ENCODE results near the gene THOP1.
"Not testable (repeated sequence)": the region's sequence is repeated elsewhere in the genome, so short reads cannot be mapped to it uniquely, and the experiment has no call there.

Gene THOP1

DNA sequence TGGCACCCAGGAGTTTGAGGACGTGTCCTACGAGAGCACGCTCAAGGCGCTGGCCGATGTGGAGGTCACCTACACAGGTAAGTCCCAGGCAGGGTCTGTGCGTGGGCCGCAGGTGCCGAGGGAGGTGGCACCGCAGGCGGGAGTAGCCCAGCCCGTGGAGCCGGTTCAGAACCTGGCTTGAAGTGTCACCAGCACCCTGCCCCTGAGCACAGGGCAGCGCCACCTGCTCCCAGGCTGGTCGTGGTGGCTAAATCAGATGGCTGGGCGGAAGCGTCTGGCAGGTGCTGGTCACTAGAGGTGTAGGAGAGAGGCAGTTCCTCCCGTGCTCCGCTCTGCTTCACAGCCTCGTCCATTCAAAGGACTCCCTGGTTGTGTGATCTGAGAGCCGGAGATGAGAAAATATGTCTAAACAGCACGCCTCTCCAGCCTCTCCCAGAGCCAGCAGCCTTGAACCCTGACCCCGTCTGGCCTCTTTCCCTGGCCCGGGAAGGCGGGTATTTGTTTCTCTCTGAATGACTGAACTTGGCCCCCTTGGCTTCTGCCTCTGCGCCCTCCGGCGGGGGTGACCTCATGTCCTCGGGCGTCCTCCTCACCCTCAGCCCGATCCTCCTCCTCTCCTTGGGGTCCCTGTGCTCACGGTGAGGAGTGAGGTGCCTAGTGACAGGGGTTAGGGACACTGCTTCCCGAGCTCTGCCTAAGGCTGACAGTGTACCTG, 5.4 kb downstream of the THOP1 start:
- TF ChIP-seq, protein P1, sequence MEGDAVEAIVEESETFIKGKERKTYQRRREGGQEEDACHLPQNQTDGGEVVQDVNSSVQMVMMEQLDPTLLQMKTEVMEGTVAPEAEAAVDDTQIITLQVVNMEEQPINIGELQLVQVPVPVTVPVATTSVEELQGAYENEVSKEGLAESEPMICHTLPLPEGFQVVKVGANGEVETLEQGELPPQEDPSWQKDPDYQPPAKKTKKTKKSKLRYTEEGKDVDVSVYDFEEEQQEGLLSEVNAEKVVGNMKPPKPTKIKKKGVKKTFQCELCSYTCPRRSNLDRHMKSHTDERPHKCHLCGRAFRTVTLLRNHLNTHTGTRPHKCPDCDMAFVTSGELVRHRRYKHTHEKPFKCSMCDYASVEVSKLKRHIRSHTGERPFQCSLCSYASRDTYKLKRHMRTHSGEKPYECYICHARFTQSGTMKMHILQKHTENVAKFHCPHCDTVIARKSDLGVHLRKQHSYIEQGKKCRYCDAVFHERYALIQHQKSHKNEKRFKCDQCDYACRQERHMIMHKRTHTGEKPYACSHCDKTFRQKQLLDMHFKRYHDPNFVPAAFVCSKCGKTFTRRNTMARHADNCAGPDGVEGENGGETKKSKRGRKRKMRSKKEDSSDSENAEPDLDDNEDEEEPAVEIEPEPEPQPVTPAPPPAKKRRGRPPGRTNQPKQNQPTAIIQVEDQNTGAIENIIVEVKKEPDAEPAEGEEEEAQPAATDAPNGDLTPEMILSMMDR (IDR thresholded peaks at IDR 0.05; ENCODE audit: poor library complexity, severe bottlenecking): no peak
- DNase-seq (ENCODE audit: low spot score) (no peak), ATAC-seq (ENCODE audit: low read depth) (no peak)
- H3K27ac ChIP-seq (ENCODE audit: poor library complexity, severe bottlenecking): no peak overlapping the region
- H3K4me1 ChIP-seq (ENCODE audit: insufficient read depth, poor library complexity, severe bottlenecking): no peaks in the 10 kb centered on the region
- H3K27me3 ChIP-seq (ENCODE audit: insufficient read depth, poor library complexity, severe bottlenecking): no peaks in the 10 kb centered on the region
- H3K36me3 ChIP-seq (ENCODE audit: low read depth): peaks cover 42% of the 10 kb centered on the region
- no peak overlapping the region for H3K4me3 ChIP-seq (ENCODE audit: severe bottlenecking)
- H3K9me3 ChIP-seq (ENCODE audit: severe bottlenecking): no peaks in the 10 kb centered on the region

DNA sequence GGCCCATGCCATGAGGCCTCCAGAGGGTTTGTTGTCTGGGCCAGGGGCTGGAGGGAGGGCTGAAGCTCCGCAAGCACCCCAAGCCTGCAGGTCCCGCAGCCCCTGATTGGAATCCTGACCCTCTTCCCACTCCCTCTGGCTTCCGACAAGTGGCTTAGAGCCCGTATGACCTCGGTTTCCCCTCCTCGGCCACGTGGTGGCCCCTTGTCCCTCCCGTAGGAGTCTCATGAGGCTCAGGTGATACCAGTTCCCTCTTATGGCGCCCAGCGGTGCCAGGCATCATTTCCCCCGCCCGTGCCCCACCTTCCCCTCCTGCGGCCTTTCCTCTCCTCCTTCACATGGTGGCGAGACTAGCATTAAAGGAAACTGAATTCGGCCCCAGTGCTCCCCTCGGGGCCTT, 6.1 kb downstream of the THOP1 start:
- ATAC-seq (ENCODE audit: low read depth): no peak
- no peak overlapping the region for H3K4me3 ChIP-seq (ENCODE audit: severe bottlenecking)
- peaks cover 46% of the 10 kb centered on the region for H3K36me3 ChIP-seq (ENCODE audit: low read depth)
- no peak for DNase-seq (ENCODE audit: low spot score)
- H3K9me3 ChIP-seq (ENCODE audit: severe bottlenecking): no peaks in the 10 kb centered on the region
- H3K27me3 ChIP-seq (ENCODE audit: insufficient read depth, poor library complexity, severe bottlenecking): no peaks in the 10 kb centered on the region
- H3K27ac ChIP-seq (ENCODE audit: poor library complexity, severe bottlenecking): no peak overlapping the region
- no peaks in the 10 kb centered on the region for H3K4me1 ChIP-seq (ENCODE audit: insufficient read depth, poor library complexity, severe bottlenecking)
- TF ChIP-seq, protein P1 (IDR thresholded peaks at IDR 0.05; ENCODE audit: poor library complexity, severe bottlenecking): no peak

DNA sequence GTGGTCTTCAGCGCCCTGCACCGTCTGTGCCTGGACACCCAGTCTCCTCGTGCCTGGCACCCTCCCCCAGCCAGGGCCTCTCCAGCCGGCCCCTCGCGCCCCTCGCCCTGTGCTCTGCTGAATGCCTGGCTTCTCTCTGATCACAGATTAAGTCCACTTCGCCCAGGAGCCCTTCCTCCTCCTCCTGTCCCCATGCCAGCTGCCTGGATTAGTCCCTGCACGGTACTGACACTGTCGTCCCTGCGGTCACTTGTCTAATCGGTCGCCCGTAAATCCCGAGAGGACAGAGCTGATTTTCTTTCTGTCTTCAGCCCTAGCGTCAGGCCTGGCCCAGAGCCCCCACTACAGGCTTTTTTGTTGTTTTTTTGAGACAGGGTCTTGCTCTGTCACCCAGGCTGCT, 6.6 kb downstream of the THOP1 start:
- Histone ChIP-seq H3K36me3 (ENCODE audit: low read depth) (peaks cover 46% of the 10 kb centered on the region), H3K27me3 (ENCODE audit: insufficient read depth, poor library complexity, severe bottlenecking) (no peaks in the 10 kb centered on the region), H3K4me3 (ENCODE audit: severe bottlenecking) (no peak overlapping the region), H3K4me1 (ENCODE audit: insufficient read depth, poor library complexity, severe bottlenecking) (no peaks in the 10 kb centered on the region), H3K27ac (ENCODE audit: poor library complexity, severe bottlenecking) (no peak overlapping the region), H3K9me3 (ENCODE audit: severe bottlenecking) (no peaks in the 10 kb centered on the region)
- ATAC-seq (ENCODE audit: low read depth): no peak
- DNase-seq (ENCODE audit: low spot score): no peak
- TF ChIP-seq, protein P1 (IDR thresholded peaks at IDR 0.05; ENCODE audit: poor library complexity, severe bottlenecking): no peak

DNA sequence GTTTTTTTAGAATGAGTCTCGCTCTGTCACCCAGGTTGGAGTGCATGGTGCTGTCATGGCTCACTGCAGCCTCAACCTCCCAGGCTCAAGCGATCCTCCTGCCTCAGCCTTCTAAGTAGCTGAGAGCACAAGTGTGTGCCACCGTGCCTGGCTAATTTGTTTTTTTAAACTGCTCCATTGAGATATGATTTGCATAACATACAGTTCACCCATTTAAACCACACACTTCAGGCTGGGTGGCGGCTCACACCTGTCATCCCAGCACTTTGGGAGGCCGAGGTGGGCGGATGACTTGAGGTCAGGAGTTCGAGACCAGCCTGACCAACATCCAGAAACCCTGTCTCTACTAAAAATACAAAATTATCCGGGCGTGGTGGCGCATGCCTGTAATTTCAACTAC, 7.4 kb downstream of the THOP1 start:
- not testable (repeated sequence) for H3K9me3 ChIP-seq (ENCODE audit: severe bottlenecking); ATAC-seq (ENCODE audit: low read depth); H3K27ac ChIP-seq (ENCODE audit: poor library complexity, severe bottlenecking); DNase-seq (ENCODE audit: low spot score); H3K4me1 ChIP-seq (ENCODE audit: insufficient read depth, poor library complexity, severe bottlenecking); H3K27me3 ChIP-seq (ENCODE audit: insufficient read depth, poor library complexity, severe bottlenecking); H3K4me3 ChIP-seq (ENCODE audit: severe bottlenecking)
- H3K36me3 ChIP-seq (ENCODE audit: low read depth): peaks cover 50% of the 10 kb centered on the region

DNA sequence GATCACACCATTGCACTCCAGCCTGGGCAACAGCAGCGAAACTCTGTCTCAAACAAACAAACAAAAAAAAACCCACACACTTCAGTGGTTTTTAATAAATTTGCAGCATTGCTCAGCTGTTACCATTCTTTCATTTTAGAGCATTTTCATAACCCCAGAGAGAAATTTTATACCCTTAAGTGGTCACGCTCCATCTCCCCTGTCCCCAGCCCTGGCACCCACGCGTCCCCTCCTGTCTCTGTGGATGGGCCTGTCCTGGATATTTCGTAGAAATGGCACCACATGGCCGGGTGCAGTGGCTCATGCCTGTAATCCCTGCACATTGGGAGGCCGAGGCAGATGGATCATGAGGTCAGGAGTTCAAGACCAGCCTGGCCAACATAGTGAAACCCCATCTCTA, 7.8 kb downstream of the THOP1 start:
- H3K36me3 ChIP-seq (ENCODE audit: low read depth): peaks cover 54% of the 10 kb centered on the region
- H3K27ac ChIP-seq (ENCODE audit: poor library complexity, severe bottlenecking): no peak overlapping the region

More for the DNA sequence above, 7.8 kb downstream of the THOP1 start:
- Histone ChIP-seq H3K9me3 (ENCODE audit: severe bottlenecking) (no peaks in the 10 kb centered on the region), H3K4me1 (ENCODE audit: insufficient read depth, poor library complexity, severe bottlenecking) (no peaks in the 10 kb centered on the region), H3K27me3 (ENCODE audit: insufficient read depth, poor library complexity, severe bottlenecking) (no peaks in the 10 kb centered on the region), H3K4me3 (ENCODE audit: severe bottlenecking) (no peak overlapping the region)
- TF ChIP-seq, protein P1 (IDR thresholded peaks at IDR 0.05; ENCODE audit: poor library complexity, severe bottlenecking): no peak
- DNase-seq (ENCODE audit: low spot score) (no peak), ATAC-seq (ENCODE audit: low read depth) (no peak)
